Jurkat, Clone E6-1 (cell line): ENCODE data around the gene VPS16.
"Not testable (repeated sequence)": the region's sequence is repeated elsewhere in the genome, so short reads cannot be mapped to it uniquely, and the experiment has no call there.

Source experiments
- DNase-seq: peaks from one replicate; pipeline ENCODE4 v3.0.0-alpha.2; 2011; ENCODE audit warnings: low read depth, low spot score
- H3K4me3 ChIP-seq: 2 replicates; pipeline ENCODE4 v1.5.1; 2011; ENCODE audit warnings: mild to moderate bottlenecking, low read length, control low read depth, moderate library complexity

VPS16 gene

GRCh38 chr20:2805689-2806350, 34.7 kb upstream of the VPS16 start:
- no peak for DNase-seq
- H3K4me3 ChIP-seq = no peak overlapping the region

GRCh38 chr20:2806351-2806701, 34.2 kb upstream of the VPS16 start:
- no peak overlapping the region for H3K4me3 ChIP-seq
- no peak for DNase-seq

- DNase-seq = no peak
- no peak overlapping the region for H3K4me3 ChIP-seq
Measured at GRCh38 chr20:2807019-2807418, 33.5 kb upstream of the VPS16 start.

GRCh38 chr20:2807929-2808328, 32.6 kb upstream of the VPS16 start:
- not testable (repeated sequence) for H3K4me3 ChIP-seq, DNase-seq

GRCh38 chr20:2809690-2810089, 30.9 kb upstream of the VPS16 start:
- DNase-seq = no peak
- no peak overlapping the region for H3K4me3 ChIP-seq

- DNase-seq = no peak
- no peak overlapping the region for H3K4me3 ChIP-seq
Measured at GRCh38 chr20:2812189-2812588, 28.4 kb upstream of the VPS16 start.

- no peak for DNase-seq
- H3K4me3 ChIP-seq = no peak overlapping the region
Measured at GRCh38 chr20:2814076-2814475, 26.5 kb upstream of the VPS16 start.

- H3K4me3 ChIP-seq = no peak within 1 kb of the TSS
- no peak for DNase-seq
Measured at GRCh38 chr20:2814587-2815051, 25.9 kb upstream of the VPS16 start, which contains the start of gene C20orf141. TSS of gene C20orf141 (plus strand) at chr20:2814987. CDS start at chr20:2815185, 198 bp downstream.

GRCh38 chr20:2815242-2815900, 25.2 kb upstream of the VPS16 start:
- no peak overlapping the region for H3K4me3 ChIP-seq
- no peak for DNase-seq

- no peak within 1 kb of the TSS for H3K4me3 ChIP-seq
- DNase-seq = no peak
Measured at GRCh38 chr20:2816030-2816582, 24.4 kb upstream of the VPS16 start, which contains the start of gene TMEM239. TSS of gene TMEM239 (plus strand) at chr20:2816364. CDS start at chr20:2816555, 191 bp downstream.

GRCh38 chr20:2816583-2817340, 23.8 kb upstream of the VPS16 start:
- H3K4me3 ChIP-seq = no peak overlapping the region
- no peak for DNase-seq

GRCh38 chr20:2817341-2817726, 23.2 kb upstream of the VPS16 start:
- DNase-seq = no peak
- no peak overlapping the region for H3K4me3 ChIP-seq

- no peak overlapping the region for H3K4me3 ChIP-seq
- DNase-seq = no peak
Measured at GRCh38 chr20:2817891-2818595, 22.5 kb upstream of the VPS16 start.

GRCh38 chr20:2820084-2820895, 20.3 kb upstream of the VPS16 start:
- H3K4me3 ChIP-seq = no peak overlapping the region
- DNase-seq = no peak

GRCh38 chr20:2820896-2821869, 19.4 kb upstream of the VPS16 start:
- no peak for DNase-seq
- no peak overlapping the region for H3K4me3 ChIP-seq

GRCh38 chr20:2822073-2822472, 18.5 kb upstream of the VPS16 start:
- DNase-seq = peak; percentile 88
- H3K4me3 ChIP-seq = no peak overlapping the region

GRCh38 chr20:2825761-2826160, 14.8 kb upstream of the VPS16 start:
- peak; percentile 12 for DNase-seq
- H3K4me3 ChIP-seq = no peak overlapping the region
